HepG2 (cell line): ENCODE results near the gene COASY. TPM values are rescaled to one million over a fixed set of nuclear protein-coding genes. Genes with fewer than 3 reads are reported as not detected.

ENCODE experiments used
- ELF3 ChIP-seq: IDR thresholded peaks from 2 replicates; pipeline ENCODE4 v1.6.1; 2016; ENCODE audit warnings: missing genetic modification reagents, missing compliant biosample characterization
- GZF1 ChIP-seq: sonication (generic); formaldehyde crosslinking; IDR thresholded peaks from 2 replicates; pipeline ENCODE4 v1.5.1; 2020; ENCODE audit warnings: mild to moderate bottlenecking, missing genetic modification reagents
- HHEX ChIP-seq: IDR thresholded peaks from 2 replicates; pipeline ENCODE4 v1.6.1; 2016; ENCODE audit warnings: control low read depth
- MTF2 ChIP-seq: sonication (generic); formaldehyde crosslinking; IDR thresholded peaks from 2 replicates; pipeline ENCODE4 v1.5.0; 2020; ENCODE audit warnings: missing genetic modification reagents, borderline replicate concordance
- ZNF547 ChIP-seq: sonication (generic); formaldehyde crosslinking; IDR thresholded peaks from 2 replicates; pipeline ENCODE4 v1.5.1; 2020; ENCODE audit warnings: mild to moderate bottlenecking, missing genetic modification reagents
- polyA plus RNA-seq, 8 experiments: library from polyadenylated mRNA; depleted of rRNA in 3 of 8; stranded (reverse) in 7 of 8; unstranded in 1 of 8; fragments of >200 nt; fragmentation: Illumina TruSeq in 4 of 8; extraction: Trizol in 4 of 8; gene quantifications; 2 replicates each; pipeline versions ENCODE4 v1.2.1 to v1.2.3, GENCODE V29; 2011 to 2016; ENCODE audit warnings: low read depth in 4 of 8, missing spikeins in 1 of 8, mixed read lengths in 1 of 8; ENCODE audit not compliant: insufficient read depth in 1 of 8
- total RNA-seq, 5 experiments: library from RNA; depleted of rRNA; stranded (reverse); fragments of >200 nt; fragmentation: Illumina TruSeq; extraction: Trizol; gene quantifications; 2 replicates each; pipeline ENCODE4 v1.2.3, GENCODE V29; 2016; ENCODE audit warnings: low read depth in 1 of 5
- TF ChIP-seq, protein P1 (sequence below): sonication (generic); formaldehyde crosslinking; IDR thresholded peaks from 2 replicates; pipeline ENCODE4 v1.5.0; 2020; ENCODE audit warnings: mild to moderate bottlenecking, missing genetic modification reagents, borderline replicate concordance
- TF ChIP-seq, protein P2 (sequence below): sonication (generic); formaldehyde crosslinking; IDR thresholded peaks from 2 replicates; pipeline ENCODE4 v1.4.0; 2020; ENCODE audit warnings: missing genetic modification reagents, borderline replicate concordance
- TF ChIP-seq, protein P3 (sequence below): sonication (generic); formaldehyde crosslinking; IDR thresholded peaks from 2 replicates; pipeline ENCODE4 v1.9.0; 2021; ENCODE audit warnings: missing genetic modification reagents, borderline replicate concordance
- TF ChIP-seq, protein P4 (sequence below): sonication (generic); formaldehyde crosslinking; IDR thresholded peaks from 2 replicates; pipeline ENCODE4 v1.9.0; 2021; ENCODE audit warnings: missing genetic modification reagents, mild to moderate bottlenecking, borderline replicate concordance

Gene COASY
- total and polyA plus RNA-seq, 2 of the 13 experiments (the other 11 are each of a cell fraction or from before 2014, with no cell fraction given) = 90.7 to 125 TPM

DNA sequence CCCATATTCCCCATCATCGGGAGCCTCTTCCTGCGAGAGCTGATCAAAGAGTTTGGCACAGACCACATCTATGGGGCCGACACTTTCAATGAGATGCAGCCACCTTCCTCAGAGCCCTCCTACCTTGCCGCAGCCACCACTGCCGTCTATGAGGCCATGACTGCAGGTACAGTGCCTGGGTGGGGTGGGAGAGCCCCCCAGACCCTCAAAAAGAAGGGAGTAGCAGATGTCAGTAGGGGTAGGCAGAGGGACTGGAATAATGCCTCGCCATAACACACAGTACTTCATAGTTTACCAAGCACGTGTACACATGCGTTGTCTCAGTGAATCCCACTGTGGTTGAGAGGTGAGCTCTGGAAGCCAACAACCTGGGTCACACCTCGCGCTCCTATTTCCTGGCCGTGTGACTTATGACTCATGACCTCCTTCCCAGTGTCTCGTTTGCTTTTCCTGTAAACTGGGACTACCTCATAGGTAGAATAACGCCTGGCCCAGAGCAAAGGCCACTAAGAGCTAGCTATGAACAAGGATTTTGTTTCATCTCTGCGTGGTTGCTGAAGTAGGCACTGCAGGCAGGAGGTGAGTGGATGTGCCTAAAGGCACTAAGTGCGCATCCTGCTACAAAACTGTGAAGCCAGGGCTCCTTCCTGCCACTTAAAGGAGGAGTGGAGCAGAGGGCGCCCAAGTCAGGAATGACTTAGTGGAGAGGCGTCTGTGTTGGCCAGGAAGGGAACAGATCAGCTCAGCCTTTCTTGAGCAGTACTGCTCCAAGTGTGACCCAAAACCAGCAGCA is 20.7 kb upstream of the COASY start (continued):
- TF ChIP-seq, protein P1, sequence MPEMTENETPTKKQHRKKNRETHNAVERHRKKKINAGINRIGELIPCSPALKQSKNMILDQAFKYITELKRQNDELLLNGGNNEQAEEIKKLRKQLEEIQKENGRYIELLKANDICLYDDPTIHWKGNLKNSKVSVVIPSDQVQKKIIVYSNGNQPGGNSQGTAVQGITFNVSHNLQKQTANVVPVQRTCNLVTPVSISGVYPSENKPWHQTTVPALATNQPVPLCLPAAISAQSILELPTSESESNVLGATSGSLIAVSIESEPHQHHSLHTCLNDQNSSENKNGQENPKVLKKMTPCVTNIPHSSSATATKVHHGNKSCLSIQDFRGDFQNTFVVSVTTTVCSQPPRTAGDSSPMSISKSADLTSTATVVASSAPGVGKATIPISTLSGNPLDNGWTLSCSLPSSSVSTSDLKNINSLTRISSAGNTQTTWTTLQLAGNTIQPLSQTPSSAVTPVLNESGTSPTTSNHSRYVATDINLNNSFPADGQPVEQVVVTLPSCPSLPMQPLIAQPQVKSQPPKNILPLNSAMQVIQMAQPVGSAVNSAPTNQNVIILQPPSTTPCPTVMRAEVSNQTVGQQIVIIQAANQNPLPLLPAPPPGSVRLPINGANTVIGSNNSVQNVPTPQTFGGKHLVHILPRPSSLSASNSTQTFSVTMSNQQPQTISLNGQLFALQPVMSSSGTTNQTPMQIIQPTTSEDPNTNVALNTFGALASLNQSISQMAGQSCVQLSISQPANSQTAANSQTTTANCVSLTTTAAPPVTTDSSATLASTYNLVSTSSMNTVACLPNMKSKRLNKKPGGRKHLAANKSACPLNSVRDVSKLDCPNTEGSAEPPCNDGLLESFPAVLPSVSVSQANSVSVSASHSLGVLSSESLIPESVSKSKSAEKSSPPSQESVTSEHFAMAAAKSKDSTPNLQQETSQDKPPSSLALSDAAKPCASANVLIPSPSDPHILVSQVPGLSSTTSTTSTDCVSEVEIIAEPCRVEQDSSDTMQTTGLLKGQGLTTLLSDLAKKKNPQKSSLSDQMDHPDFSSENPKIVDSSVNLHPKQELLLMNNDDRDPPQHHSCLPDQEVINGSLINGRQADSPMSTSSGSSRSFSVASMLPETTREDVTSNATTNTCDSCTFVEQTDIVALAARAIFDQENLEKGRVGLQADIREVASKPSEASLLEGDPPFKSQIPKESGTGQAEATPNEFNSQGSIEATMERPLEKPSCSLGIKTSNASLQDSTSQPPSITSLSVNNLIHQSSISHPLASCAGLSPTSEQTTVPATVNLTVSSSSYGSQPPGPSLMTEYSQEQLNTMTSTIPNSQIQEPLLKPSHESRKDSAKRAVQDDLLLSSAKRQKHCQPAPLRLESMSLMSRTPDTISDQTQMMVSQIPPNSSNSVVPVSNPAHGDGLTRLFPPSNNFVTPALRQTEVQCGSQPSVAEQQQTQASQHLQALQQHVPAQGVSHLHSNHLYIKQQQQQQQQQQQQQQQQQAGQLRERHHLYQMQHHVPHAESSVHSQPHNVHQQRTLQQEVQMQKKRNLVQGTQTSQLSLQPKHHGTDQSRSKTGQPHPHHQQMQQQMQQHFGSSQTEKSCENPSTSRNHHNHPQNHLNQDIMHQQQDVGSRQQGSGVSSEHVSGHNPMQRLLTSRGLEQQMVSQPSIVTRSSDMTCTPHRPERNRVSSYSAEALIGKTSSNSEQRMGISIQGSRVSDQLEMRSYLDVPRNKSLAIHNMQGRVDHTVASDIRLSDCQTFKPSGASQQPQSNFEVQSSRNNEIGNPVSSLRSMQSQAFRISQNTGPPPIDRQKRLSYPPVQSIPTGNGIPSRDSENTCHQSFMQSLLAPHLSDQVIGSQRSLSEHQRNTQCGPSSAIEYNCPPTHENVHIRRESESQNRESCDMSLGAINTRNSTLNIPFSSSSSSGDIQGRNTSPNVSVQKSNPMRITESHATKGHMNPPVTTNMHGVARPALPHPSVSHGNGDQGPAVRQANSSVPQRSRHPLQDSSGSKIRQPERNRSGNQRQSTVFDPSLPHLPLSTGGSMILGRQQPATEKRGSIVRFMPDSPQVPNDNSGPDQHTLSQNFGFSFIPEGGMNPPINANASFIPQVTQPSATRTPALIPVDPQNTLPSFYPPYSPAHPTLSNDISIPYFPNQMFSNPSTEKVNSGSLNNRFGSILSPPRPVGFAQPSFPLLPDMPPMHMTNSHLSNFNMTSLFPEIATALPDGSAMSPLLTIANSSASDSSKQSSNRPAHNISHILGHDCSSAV = no peak
- TF ChIP-seq ZNF547 (CRISPR knock-in tag) (peak; percentile 88; the same call in 1 of the 2 replicates), GZF1 (CRISPR knock-in tag) (0 out of 2 replicates have a peak, but pooled peaks have one; percentile 71), HHEX (no peak), MTF2 (CRISPR knock-in tag) (no peak), ELF3 (CRISPR knock-in tag) (peak; percentile 96)
- TF ChIP-seq, protein P2, sequence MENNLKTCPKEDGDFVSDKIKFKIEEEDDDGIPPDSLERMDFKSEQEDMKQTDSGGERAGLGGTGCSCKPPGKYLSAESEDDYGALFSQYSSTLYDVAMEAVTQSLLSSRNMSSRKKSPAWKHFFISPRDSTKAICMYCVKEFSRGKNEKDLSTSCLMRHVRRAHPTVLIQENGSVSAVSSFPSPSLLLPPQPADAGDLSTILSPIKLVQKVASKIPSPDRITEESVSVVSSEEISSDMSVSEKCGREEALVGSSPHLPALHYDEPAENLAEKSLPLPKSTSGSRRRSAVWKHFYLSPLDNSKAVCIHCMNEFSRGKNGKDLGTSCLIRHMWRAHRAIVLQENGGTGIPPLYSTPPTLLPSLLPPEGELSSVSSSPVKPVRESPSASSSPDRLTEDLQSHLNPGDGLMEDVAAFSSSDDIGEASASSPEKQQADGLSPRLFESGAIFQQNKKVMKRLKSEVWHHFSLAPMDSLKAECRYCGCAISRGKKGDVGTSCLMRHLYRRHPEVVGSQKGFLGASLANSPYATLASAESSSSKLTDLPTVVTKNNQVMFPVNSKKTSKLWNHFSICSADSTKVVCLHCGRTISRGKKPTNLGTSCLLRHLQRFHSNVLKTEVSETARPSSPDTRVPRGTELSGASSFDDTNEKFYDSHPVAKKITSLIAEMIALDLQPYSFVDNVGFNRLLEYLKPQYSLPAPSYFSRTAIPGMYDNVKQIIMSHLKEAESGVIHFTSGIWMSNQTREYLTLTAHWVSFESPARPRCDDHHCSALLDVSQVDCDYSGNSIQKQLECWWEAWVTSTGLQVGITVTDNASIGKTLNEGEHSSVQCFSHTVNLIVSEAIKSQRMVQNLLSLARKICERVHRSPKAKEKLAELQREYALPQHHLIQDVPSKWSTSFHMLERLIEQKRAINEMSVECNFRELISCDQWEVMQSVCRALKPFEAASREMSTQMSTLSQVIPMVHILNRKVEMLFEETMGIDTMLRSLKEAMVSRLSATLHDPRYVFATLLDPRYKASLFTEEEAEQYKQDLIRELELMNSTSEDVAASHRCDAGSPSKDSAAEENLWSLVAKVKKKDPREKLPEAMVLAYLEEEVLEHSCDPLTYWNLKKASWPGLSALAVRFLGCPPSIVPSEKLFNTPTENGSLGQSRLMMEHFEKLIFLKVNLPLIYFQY (CRISPR knock-in tag) = peak; percentile 89; the same call in 1 of the 2 replicates
- TF ChIP-seq, protein P3, sequence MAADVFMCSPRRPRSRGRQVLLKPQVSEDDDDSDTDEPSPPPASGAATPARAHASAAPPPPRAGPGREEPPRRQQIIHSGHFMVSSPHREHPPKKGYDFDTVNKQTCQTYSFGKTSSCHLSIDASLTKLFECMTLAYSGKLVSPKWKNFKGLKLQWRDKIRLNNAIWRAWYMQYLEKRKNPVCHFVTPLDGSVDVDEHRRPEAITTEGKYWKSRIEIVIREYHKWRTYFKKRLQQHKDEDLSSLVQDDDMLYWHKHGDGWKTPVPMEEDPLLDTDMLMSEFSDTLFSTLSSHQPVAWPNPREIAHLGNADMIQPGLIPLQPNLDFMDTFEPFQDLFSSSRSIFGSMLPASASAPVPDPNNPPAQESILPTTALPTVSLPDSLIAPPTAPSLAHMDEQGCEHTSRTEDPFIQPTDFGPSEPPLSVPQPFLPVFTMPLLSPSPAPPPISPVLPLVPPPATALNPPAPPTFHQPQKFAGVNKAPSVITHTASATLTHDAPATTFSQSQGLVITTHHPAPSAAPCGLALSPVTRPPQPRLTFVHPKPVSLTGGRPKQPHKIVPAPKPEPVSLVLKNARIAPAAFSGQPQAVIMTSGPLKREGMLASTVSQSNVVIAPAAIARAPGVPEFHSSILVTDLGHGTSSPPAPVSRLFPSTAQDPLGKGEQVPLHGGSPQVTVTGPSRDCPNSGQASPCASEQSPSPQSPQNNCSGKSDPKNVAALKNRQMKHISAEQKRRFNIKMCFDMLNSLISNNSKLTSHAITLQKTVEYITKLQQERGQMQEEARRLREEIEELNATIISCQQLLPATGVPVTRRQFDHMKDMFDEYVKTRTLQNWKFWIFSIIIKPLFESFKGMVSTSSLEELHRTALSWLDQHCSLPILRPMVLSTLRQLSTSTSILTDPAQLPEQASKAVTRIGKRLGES (CRISPR knock-in tag) = no peak
- TF ChIP-seq, protein P4, sequence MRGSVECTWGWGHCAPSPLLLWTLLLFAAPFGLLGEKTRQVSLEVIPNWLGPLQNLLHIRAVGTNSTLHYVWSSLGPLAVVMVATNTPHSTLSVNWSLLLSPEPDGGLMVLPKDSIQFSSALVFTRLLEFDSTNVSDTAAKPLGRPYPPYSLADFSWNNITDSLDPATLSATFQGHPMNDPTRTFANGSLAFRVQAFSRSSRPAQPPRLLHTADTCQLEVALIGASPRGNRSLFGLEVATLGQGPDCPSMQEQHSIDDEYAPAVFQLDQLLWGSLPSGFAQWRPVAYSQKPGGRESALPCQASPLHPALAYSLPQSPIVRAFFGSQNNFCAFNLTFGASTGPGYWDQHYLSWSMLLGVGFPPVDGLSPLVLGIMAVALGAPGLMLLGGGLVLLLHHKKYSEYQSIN = no peak
